Loucy (cell line): Measurements from ENCODE around the gene EGR2.

ENCODE experiments used
- H2AFZ ChIP-seq: fragments of 200-600 bp; sonication (generic); 2 replicates; pipeline ENCODE4 v1.6.0; 2016; ENCODE audit warnings: antibody characterized with exemption, mild to moderate bottlenecking, low read length, moderate library complexity
- H3F3A ChIP-seq: fragments of 200-600 bp; 2 replicates; pipeline ENCODE4 v1.6.0; 2016; ENCODE audit warnings: antibody characterized with exemption, low read depth, mild to moderate bottlenecking
- H3K27me3 ChIP-seq: fragments of 200-600 bp; sonication (generic); 2 replicates; pipeline ENCODE4 v1.6.1; 2014; ENCODE audit warnings: low read length, mild to moderate bottlenecking; ENCODE audit not compliant: insufficient read depth, poor library complexity, severe bottlenecking
- H3K36me3 ChIP-seq: fragments of 200-600 bp; sonication (generic); 2 replicates; pipeline ENCODE4 v1.6.1; 2016; ENCODE audit warnings: low read length; ENCODE audit not compliant: insufficient read depth
- H3K4me1 ChIP-seq: fragments of 200-600 bp; sonication (generic); 2 replicates; pipeline ENCODE4 v1.5.1; 2014; ENCODE audit warnings: low read length, mild to moderate bottlenecking; ENCODE audit not compliant: insufficient read depth, poor library complexity, severe bottlenecking
- H3K4me2 ChIP-seq: fragments of 200-600 bp; sonication (generic); 2 replicates; pipeline ENCODE4 v1.6.0; 2014; ENCODE audit warnings: antibody characterized with exemption, low read length, low read depth, mild to moderate bottlenecking; ENCODE audit not compliant: poor library complexity, severe bottlenecking
- H3K4me3 ChIP-seq: fragments of 200-600 bp; sonication (generic); 2 replicates; pipeline ENCODE4 v1.5.1; 2014; ENCODE audit warnings: low read length, mild to moderate bottlenecking, mixed read lengths; ENCODE audit not compliant: poor library complexity, severe bottlenecking
- H3K79me2 ChIP-seq: fragments of 200-600 bp; sonication (generic); 2 replicates; pipeline ENCODE4 v1.6.1; 2014; ENCODE audit warnings: low read length; ENCODE audit not compliant: insufficient read depth
- H3K9ac ChIP-seq: fragments of 200-600 bp; sonication (generic); 2 replicates; pipeline ENCODE4 v1.6.0; 2014; ENCODE audit warnings: mild to moderate bottlenecking, low read depth, low read length, moderate library complexity; ENCODE audit not compliant: poor library complexity, severe bottlenecking
- H3K9me2 ChIP-seq: fragments of 200-600 bp; sonication (generic); replicated peaks from 2 replicates; pipeline ENCODE4 v1.6.1; 2016; ENCODE audit warnings: low read depth, low read length, mixed read lengths
- H3K9me3 ChIP-seq: fragments of 200-600 bp; sonication (generic); 2 replicates; pipeline ENCODE4 v1.6.1; 2014; ENCODE audit warnings: mild to moderate bottlenecking, antibody characterized with exemption, low read length, low read depth; ENCODE audit not compliant: insufficient read depth
- H4K20me1 ChIP-seq: fragments of 200-600 bp; sonication (generic); 2 replicates; pipeline ENCODE4 v1.6.0; 2014; ENCODE audit warnings: antibody characterized with exemption, low read length, mild to moderate bottlenecking; ENCODE audit not compliant: insufficient read depth, poor library complexity, severe bottlenecking
- EZH2phosphoT487 ChIP-seq: fragments of 200-600 bp; IDR thresholded peaks from 2 replicates; pipeline ENCODE4 v1.6.1; 2018; ENCODE audit warnings: antibody characterized with exemption, mild to moderate bottlenecking, moderate library complexity, borderline replicate concordance
- TF ChIP-seq, protein P1 (sequence below): fragments of 200-600 bp; sonication (generic); conservative IDR thresholded peaks from 2 replicates; pipeline ENCODE4 v1.5.1; 2014; ENCODE audit warnings: mild to moderate bottlenecking, antibody characterized with exemption, low read length

EGR2 gene

DNA sequence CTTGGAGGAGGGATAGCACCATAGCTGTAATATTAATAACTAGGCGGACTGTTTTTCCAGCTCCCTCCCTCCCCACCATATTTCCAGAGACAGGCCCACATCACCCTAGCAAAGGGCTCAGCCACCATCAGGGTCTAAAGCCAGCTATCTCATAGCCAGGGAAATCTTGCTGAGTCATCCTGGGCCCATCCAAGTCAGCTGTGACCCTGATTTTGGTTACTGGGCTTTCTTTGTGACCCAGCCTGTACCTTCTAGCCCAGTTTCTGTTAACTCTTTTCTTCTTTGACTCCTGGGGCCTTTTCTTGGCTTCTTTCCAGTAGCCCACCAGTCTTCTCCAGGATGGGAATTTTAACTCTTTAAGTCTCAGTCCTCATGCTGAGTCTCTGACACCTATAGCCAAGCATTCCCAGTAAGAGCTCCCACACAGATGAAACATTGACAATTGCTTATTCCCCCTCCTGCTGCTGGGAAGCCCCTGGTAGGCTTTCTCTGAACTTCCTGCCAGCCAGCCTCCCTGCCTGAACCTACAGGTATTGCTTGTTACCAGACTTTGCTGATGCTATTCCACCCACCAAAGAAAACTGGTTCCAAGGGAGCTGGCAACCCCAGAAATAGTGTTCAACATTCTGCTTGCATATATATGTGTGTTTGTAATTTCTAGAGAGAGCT lies 46.5 kb downstream of the EGR2 start:
- Histone ChIP-seq H3K9me2 (no peaks in the 10 kb centered on the region), H2AFZ (no peak overlapping the region), H3K9me3 (no peaks in the 10 kb centered on the region), H3K4me3 (no peak overlapping the region), H3K36me3 (no peaks in the 10 kb centered on the region), H3K9ac (no peak overlapping the region), H3K79me2 (no peaks in the 10 kb centered on the region), H3K4me2 (no peak overlapping the region), H3K4me1 (no peaks in the 10 kb centered on the region), H3K27me3 (peaks cover 4% of the 10 kb centered on the region), H3F3A (no peaks in the 10 kb centered on the region), H4K20me1 (no peaks in the 10 kb centered on the region)
- no peak for TF ChIP-seq EZH2phosphoT487
- TF ChIP-seq, protein P1, sequence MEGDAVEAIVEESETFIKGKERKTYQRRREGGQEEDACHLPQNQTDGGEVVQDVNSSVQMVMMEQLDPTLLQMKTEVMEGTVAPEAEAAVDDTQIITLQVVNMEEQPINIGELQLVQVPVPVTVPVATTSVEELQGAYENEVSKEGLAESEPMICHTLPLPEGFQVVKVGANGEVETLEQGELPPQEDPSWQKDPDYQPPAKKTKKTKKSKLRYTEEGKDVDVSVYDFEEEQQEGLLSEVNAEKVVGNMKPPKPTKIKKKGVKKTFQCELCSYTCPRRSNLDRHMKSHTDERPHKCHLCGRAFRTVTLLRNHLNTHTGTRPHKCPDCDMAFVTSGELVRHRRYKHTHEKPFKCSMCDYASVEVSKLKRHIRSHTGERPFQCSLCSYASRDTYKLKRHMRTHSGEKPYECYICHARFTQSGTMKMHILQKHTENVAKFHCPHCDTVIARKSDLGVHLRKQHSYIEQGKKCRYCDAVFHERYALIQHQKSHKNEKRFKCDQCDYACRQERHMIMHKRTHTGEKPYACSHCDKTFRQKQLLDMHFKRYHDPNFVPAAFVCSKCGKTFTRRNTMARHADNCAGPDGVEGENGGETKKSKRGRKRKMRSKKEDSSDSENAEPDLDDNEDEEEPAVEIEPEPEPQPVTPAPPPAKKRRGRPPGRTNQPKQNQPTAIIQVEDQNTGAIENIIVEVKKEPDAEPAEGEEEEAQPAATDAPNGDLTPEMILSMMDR: no peak

DNA sequence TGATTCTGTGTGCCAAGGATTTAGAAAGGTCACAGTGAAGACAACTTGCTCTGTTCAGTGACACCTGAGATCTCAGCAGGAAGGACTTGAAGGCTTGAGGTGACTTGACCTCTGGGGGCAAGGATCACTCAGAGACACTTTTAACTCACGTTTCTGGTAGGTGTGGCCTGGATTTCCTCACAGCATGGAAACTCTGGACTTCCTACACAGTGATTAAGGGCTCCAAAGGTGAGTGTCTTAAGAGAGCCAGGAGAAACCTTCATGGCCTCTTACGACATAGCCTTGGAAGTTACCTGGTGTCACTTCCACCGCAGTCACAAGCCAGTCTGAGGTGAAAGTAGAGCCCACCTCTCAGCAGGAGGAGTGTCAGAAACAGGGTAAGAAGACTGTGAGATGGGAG lies 49.8 kb downstream of the EGR2 start:
- Histone ChIP-seq H4K20me1 (no peaks in the 10 kb centered on the region), H3K36me3 (no peaks in the 10 kb centered on the region), H3K9ac (no peak overlapping the region), H3K4me2 (no peak overlapping the region), H3K9me3 (no peaks in the 10 kb centered on the region), H3K27me3 (no peaks in the 10 kb centered on the region), H2AFZ (no peak overlapping the region), H3F3A (no peaks in the 10 kb centered on the region), H3K4me3 (no peak overlapping the region), H3K9me2 (no peaks in the 10 kb centered on the region), H3K4me1 (no peaks in the 10 kb centered on the region), H3K79me2 (no peaks in the 10 kb centered on the region)
- no peak for TF ChIP-seq EZH2phosphoT487
- TF ChIP-seq, protein P1: no peak

DNA sequence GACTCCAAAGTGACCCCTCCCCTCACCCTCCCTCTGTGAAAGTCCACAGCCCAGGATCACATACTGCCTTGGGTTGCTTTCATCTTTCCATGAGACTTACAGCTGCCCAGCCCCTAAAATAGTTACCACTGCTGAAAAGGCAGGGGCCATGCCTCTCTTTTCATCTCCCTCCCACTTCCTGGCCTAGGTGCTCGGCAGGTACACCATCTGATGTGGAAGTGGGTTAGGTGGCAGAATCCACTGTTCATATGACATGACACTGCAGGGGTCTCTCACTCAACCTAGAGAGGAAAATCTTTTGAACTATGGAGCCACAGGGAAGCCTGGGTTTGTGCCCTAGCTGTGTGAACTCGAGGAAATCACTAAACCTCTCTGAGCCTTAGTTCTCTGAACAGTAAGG lies 50.4 kb downstream of the EGR2 start:
- no peak for TF ChIP-seq EZH2phosphoT487
- TF ChIP-seq, protein P1: no peak
- Histone ChIP-seq H3K9me3 (no peaks in the 10 kb centered on the region), H3K4me2 (no peak overlapping the region), H3K79me2 (no peaks in the 10 kb centered on the region), H2AFZ (no peak overlapping the region), H3K9ac (no peak overlapping the region), H3K36me3 (no peaks in the 10 kb centered on the region), H4K20me1 (no peaks in the 10 kb centered on the region), H3K27me3 (no peaks in the 10 kb centered on the region), H3F3A (no peaks in the 10 kb centered on the region), H3K4me1 (no peaks in the 10 kb centered on the region), H3K9me2 (no peaks in the 10 kb centered on the region), H3K4me3 (no peak overlapping the region)
